Lung (tissue), 16 donors: ENCODE data around the gene CYTH3. TPM values are rescaled to one million over a fixed set of nuclear protein-coding genes. Genes with fewer than 3 reads are reported as not detected.

Source experiments
- ATAC-seq: fragments of 200-7000 bp; cut with Tn5 transposase; one replicate; pipeline ENCODE4 v1.9.1; 2020; ENCODE audit warnings: moderate number of reproducible peaks; ENCODE audit not compliant: insufficient read depth, low FRiP score
- DNase-seq, 3 donors: peaks; one replicate each; pipeline ENCODE4 v3.0.0-alpha.2; 2013 to 2017
- H3K27ac ChIP-seq, 2 donors: one replicate each; pipeline ENCODE4 v1.5.1; 2013; ENCODE audit warnings: mild to moderate bottlenecking in 2 of 2, moderate library complexity in 2 of 2, control low read depth in 1 of 2, inconsistent platforms in 1 of 2, low read depth in 1 of 2, low read length in 1 of 2
- H3K27me3 ChIP-seq, 3 donors: one replicate each; pipeline ENCODE4 v1.5.1; 2013; ENCODE audit warnings: low read length in 2 of 3; ENCODE audit not compliant: control insufficient read depth in 3 of 3, insufficient read depth in 3 of 3
- H3K36me3 ChIP-seq, 4 donors: one replicate each; pipeline ENCODE4 v1.5.1; 2013; ENCODE audit warnings: low read length in 4 of 4, mild to moderate bottlenecking in 1 of 4, moderate library complexity in 1 of 4; ENCODE audit not compliant: control insufficient read depth in 4 of 4, insufficient read depth in 4 of 4
- H3K4me1 ChIP-seq, 5 donors: one replicate each; pipeline ENCODE4 v1.5.1; 2013; ENCODE audit warnings: low read length in 5 of 5, mild to moderate bottlenecking in 2 of 5, moderate library complexity in 1 of 5; ENCODE audit not compliant: control insufficient read depth in 5 of 5, insufficient read depth in 5 of 5
- H3K4me3 ChIP-seq: one replicate; pipeline ENCODE4 v1.5.1; 2013; ENCODE audit warnings: mild to moderate bottlenecking, control low read depth, moderate library complexity
- H3K9ac ChIP-seq, 2 donors: one replicate each; pipeline ENCODE4 v1.5.1; 2013; ENCODE audit warnings: low read length in 2 of 2, control low read depth in 1 of 2; ENCODE audit not compliant: insufficient read depth in 1 of 2
- H3K9me3 ChIP-seq, 4 donors: one replicate each; pipeline ENCODE4 v1.5.1; 2013; ENCODE audit warnings: low read length in 3 of 4, mild to moderate bottlenecking in 1 of 4, moderate library complexity in 1 of 4; ENCODE audit not compliant: control insufficient read depth in 4 of 4, insufficient read depth in 3 of 4
- CTCF ChIP-seq: IDR thresholded peaks from 2 replicates; pipeline ENCODE4 v1.5.1; 2012; ENCODE audit warnings: mild to moderate bottlenecking; ENCODE audit errors: control extremely low read depth, extremely low read depth
- WGBS, 2 donors: extraction: QIAGEN DNeasy Blood & Tissue Kit; methylation state at CpG; one replicate each; pipeline ENCODE4 v1.1.7; 2013; 5-methylcytosine and 5-hydroxymethylcytosine counted together
- long read RNA-seq, 5 donors: transcript quantifications; one replicate each; lab custom pipeline, GENCODE V29; 2026
- polyA plus RNA-seq, 2 donors: library from polyadenylated mRNA; stranded (reverse); fragments of 200-250 nt; gene quantifications; one replicate each; pipeline ENCODE4 v1.2.1, GENCODE V29; 2013
- total RNA-seq, 2 donors: library from RNA; depleted of rRNA in 1 of 2; stranded (reverse); fragments of >200 nt in 1 of 2; gene quantifications; one replicate each; pipeline ENCODE4 v1.2.1, GENCODE V29; 2014 to 2021
- donor health status: control.
- donor health status: control.
- donor health status: Bipolar disorder and iron deficiency.
- donor health status: healthy.
- donor health status: DM: yes; HTN: yes; CAD: no.

Gene CYTH3
- 10 to 100 TPM; 18.6 to 28.7 TPM for total RNA-seq
- 10 to 100 TPM in 1 of 2 donors, 1 to 10 TPM in 1; 8.2 to 12.4 TPM for polyA plus RNA-seq
- long read RNA-seq, donor 1, full-length matches to known transcripts, result 7 of 7 reads
- long read RNA-seq, donor 1, partial matches to known transcripts, result 0 of 7 reads
- long read RNA-seq, donor 1, other reads (novel, unspliced or antisense), result 0 of 7 reads
- long read RNA-seq, donor 2, full-length matches to known transcripts, result 3 of 3 reads
- long read RNA-seq, donor 2, partial matches to known transcripts, result 0 of 3 reads
- long read RNA-seq, donor 2, other reads (novel, unspliced or antisense), result 0 of 3 reads
- long read RNA-seq, donor 3, full-length matches to known transcripts, result 1 of 1 reads
- long read RNA-seq, donor 3, partial matches to known transcripts, result 0 of 1 reads
- long read RNA-seq, donor 3, other reads (novel, unspliced or antisense), result 0 of 1 reads
- long read RNA-seq, donor 4, result 0 reads
- long read RNA-seq, donor 5, full-length matches to known transcripts, result 7 of 7 reads
- long read RNA-seq, donor 5, partial matches to known transcripts, result 0 of 7 reads
- long read RNA-seq, donor 5, other reads (novel, unspliced or antisense), result 0 of 7 reads

GRCh38 chr7:6272481-6273323 is at the start of gene CYTH3:
TSS of gene CYTH3 (minus strand) at chr7:6272624. CDS start at chr7:6272507, 117 bp downstream.
- WGBS, 2 donors, result 5 to 11% methylated on average over 35 to 67 of the region's 67 CpGs
- Histone ChIP-seq H3K27me3 (no peaks in the 10 kb centered on the region), H3K9me3 (no peaks in the 10 kb centered on the region), H3K9ac (peak within 1 kb of the TSS; percentile 49 to 66), H3K4me1 (peaks cover 8 to 18% (median 9%) of the 10 kb centered on the region in 5 donors), H3K27ac (peak within 1 kb of the TSS; percentile 17 to 77), H3K4me3 (peak within 1 kb of the TSS; percentile 61), H3K36me3 (no peaks in the 10 kb centered on the region)
- ATAC-seq, result peak; percentile 91
- peak; percentile 85 to 91 (median 85) for DNase-seq
- TF ChIP-seq CTCF, result no peak

- H3K36me3 ChIP-seq, result no peaks in the 10 kb centered on the region
- no peak overlapping the region for H3K9ac ChIP-seq
- ATAC-seq (no peak), DNase-seq (no peak)
- TF ChIP-seq CTCF, result no peak
- H3K4me1 ChIP-seq, result peaks cover 0 to 4% (median 0%) of the 10 kb centered on the region in 5 donors
- H3K27ac ChIP-seq, result no peak overlapping the region
- no peaks in the 10 kb centered on the region for H3K27me3 ChIP-seq
- H3K4me3 ChIP-seq, result no peak overlapping the region
- no peaks in the 10 kb centered on the region for H3K9me3 ChIP-seq
- WGBS, 2 donors, result 33 to 66% methylated on average over 1 of the region's 1 CpG
Measured at GRCh38 chr7:6320791-6321190, 48.4 kb upstream of the CYTH3 start.

DNA sequence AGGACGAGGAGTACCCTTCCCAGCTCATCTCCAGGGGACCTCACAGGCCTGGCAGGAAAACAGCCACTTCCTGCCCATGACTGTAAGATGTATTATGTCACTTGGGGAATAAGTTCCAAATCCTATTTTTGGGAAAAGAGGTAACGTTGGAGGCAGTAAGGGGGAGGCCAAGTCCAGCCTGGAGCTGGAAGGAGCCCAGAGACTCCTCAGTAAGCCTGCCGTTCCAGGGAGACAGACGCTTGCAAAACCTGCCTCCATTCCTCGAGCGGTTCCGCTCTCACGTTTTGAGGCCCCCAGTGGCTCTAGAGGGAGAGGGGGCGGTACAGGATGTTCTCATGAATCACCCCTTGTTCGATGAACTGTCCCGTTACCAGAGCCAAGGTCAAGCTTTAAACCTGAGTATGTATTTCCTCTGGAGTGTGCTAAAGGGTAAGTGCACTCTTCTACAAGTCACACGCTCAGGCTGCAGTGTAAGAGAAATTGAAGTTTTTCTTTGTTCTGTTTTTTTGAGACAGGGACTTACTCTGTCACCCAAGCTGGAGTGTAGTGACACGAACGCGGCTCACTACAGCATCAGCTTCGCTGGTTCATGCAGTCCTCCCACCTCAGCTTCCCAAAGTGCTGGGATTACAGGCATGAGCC is 45.5 kb upstream of the CYTH3 start:
- Histone ChIP-seq H3K9me3 (no peaks in the 10 kb centered on the region), H3K27me3 (no peaks in the 10 kb centered on the region), H3K4me1 (peaks cover 0 to 4% (median 0%) of the 10 kb centered on the region in 5 donors), H3K36me3 (no peaks in the 10 kb centered on the region), H3K27ac (peak overlapping the region in 1 of 2 donors; percentile 24), H3K4me3 (no peak overlapping the region), H3K9ac (no peak overlapping the region)
- ATAC-seq, result no peak
- no peak for TF ChIP-seq CTCF
- WGBS, 2 donors, result 29 to 31% methylated on average over 16 of the region's 16 CpGs
- DNase-seq, result peak; percentile 26 to 60 (median 37)
